ENCODE measurements around the gene KRT75. TPM values are rescaled to one million over a fixed set of nuclear protein-coding genes. Genes with fewer than 3 reads are reported as not detected.

Gene KRT75
- total and polyA plus RNA-seq, 12 donors: not detected

- intact Hi-C loops (cut with DNase I): no loop called here
- TF ChIP-seq CTCF (IDR thresholded peaks at IDR 0.05) (no peak), POLR2A (IDR thresholded peaks at IDR 0.05) (no peak)
- 87 to 92% (median 91%) methylated on average over 7 of the region's 7 CpGs for WGBS, 4 donors
- Histone ChIP-seq H3K4me3 (no peak overlapping the region), H3K36me3 (replicated peaks in 1 of 2) (no peaks in the 10 kb centered on the region), H3K9me3 (replicated peaks in 1 of 3) (no peaks in the 10 kb centered on the region), H3K4me1 (replicated peaks in 1 of 2) (no peaks in the 10 kb centered on the region), H3K27ac (no peak overlapping the region), H3K27me3 (peaks cover 10% of the 10 kb centered on the region)
- DNase-seq: no peak
Observed at GRCh38 chr12:52392465-52393007, 41.6 kb downstream of the KRT75 start.

GRCh38 chr12:52391618-52392002 lies 42.6 kb downstream of the KRT75 start:
- peak; percentile 54 to 84 (median 71) for DNase-seq
- TF ChIP-seq CTCF (IDR thresholded peaks at IDR 0.05) (no peak), POLR2A (IDR thresholded peaks at IDR 0.05) (no peak)
- intact Hi-C loops (cut with DNase I): no loop called here
- H3K27me3 ChIP-seq: peaks cover 10% of the 10 kb centered on the region
- no peaks in the 10 kb centered on the region for H3K4me1 ChIP-seq (replicated peaks in 1 of 2)
- no peaks in the 10 kb centered on the region for H3K36me3 ChIP-seq (replicated peaks in 1 of 2)
- H3K4me3 ChIP-seq: no peak overlapping the region
- 27 to 47% (median 29%) methylated on average over 2 to 4 of the region's 4 CpGs for whole genome bisulfite sequencing, 4 donors
- H3K9me3 ChIP-seq (replicated peaks in 1 of 3): no peaks in the 10 kb centered on the region
- H3K27ac ChIP-seq: no peak overlapping the region

- Histone ChIP-seq H3K4me1 (replicated peaks in 1 of 2) (no peaks in the 10 kb centered on the region), H3K27me3 (peaks cover 10% of the 10 kb centered on the region), H3K27ac (no peak overlapping the region), H3K4me3 (no peak overlapping the region), H3K9me3 (replicated peaks in 1 of 3) (no peaks in the 10 kb centered on the region), H3K36me3 (replicated peaks in 1 of 2) (no peaks in the 10 kb centered on the region)
- no peak for DNase-seq
- WGBS, 4 donors: 64 to 73% (median 67%) methylated on average over 8 to 11 of the region's 11 CpGs
- intact Hi-C loops (cut with DNase I): no loop called here
- TF ChIP-seq POLR2A (IDR thresholded peaks at IDR 0.05) (no peak), CTCF (IDR thresholded peaks at IDR 0.05) (peak in 5 of 6 experiments; percentile 12 to 47 (median 29))
Observed at GRCh38 chr12:52390739-52391617, 43.2 kb downstream of the KRT75 start.

GRCh38 chr12:52389313-52390207 lies 44.6 kb downstream of the KRT75 start:
- Histone ChIP-seq H3K4me1 (replicated peaks in 1 of 2) (no peaks in the 10 kb centered on the region), H3K9me3 (replicated peaks in 1 of 3) (no peaks in the 10 kb centered on the region), H3K4me3 (no peak overlapping the region), H3K27ac (no peak overlapping the region), H3K27me3 (peaks cover 10% of the 10 kb centered on the region), H3K36me3 (replicated peaks in 1 of 2) (no peaks in the 10 kb centered on the region)
- intact Hi-C loops (cut with DNase I): no loop called here
- WGBS, 4 donors: 37 to 52% (median 48%) methylated on average over 7 to 9 of the region's 9 CpGs
- TF ChIP-seq POLR2A (IDR thresholded peaks at IDR 0.05): no peak
- no peak for DNase-seq

Data from adrenal gland (tissue), 12 donors.